PFSK-1 (cell line): ENCODE results near the gene GPR17.

Source experiments
- POLR2AphosphoS5 ChIP-seq: IDR thresholded peaks from 2 replicates; pipeline ENCODE4 v1.6.1; 2012; ENCODE audit warnings: low read depth, mild to moderate bottlenecking, control low read depth, low read length, moderate library complexity
- REST ChIP-seq, 2 experiments: IDR thresholded peaks; 2 replicates each; pipeline versions ENCODE4 v1.6.1 to v1.8.0; 2011 to 2012; ENCODE audit warnings: low read depth in 2 of 2, low read length in 2 of 2, control low read depth in 1 of 2, inconsistent platforms in 1 of 2, mild to moderate bottlenecking in 1 of 2, moderate library complexity in 1 of 2; ENCODE audit not compliant: insufficient read depth in 1 of 2

GRCh38 chr2:127610561-127610960 is 35.4 kb upstream of the GPR17 start:
- TF ChIP-seq REST (IDR thresholded peaks at IDR 0.05; ENCODE audit: insufficient read depth in 1 of 2, low read depth in 2 of 2, low read length in 2 of 2) (no peak), POLR2AphosphoS5 (no peak)
